ENCODE measurements around the gene AUH.

The AUH gene

GRCh38 chr9:91362051-91362611 is 413 bp upstream of the AUH start:
- H3K4me3 ChIP-seq (ENCODE audit: low read depth, low read length) = peak overlapping the region; percentile 8; the same call in 1 of the 2 replicates
- no peak for DNase-seq (ENCODE audit: low read depth)
- TF ChIP-seq CTCF (IDR thresholded peaks at IDR 0.05; ENCODE audit: low read depth, low read length, missing control alignments) = no peak

- no peak for TF ChIP-seq CTCF (IDR thresholded peaks at IDR 0.05; ENCODE audit: low read depth, low read length, missing control alignments)
- peak overlapping the region; percentile 86 for H3K4me3 ChIP-seq (ENCODE audit: low read depth, low read length)
- DNase-seq (ENCODE audit: low read depth) = no peak
These were observed 997 bp downstream of the AUH start for GRCh38 chr9:91360551-91361290.

- no peak for TF ChIP-seq CTCF (IDR thresholded peaks at IDR 0.05; ENCODE audit: low read depth, low read length, missing control alignments)
- H3K4me3 ChIP-seq (ENCODE audit: low read depth, low read length) = no peak overlapping the region; the same call in 1 of the 2 replicates
- no peak for DNase-seq (ENCODE audit: low read depth)
These were observed 1.8 kb downstream of the AUH start for GRCh38 chr9:91359734-91360470.

GRCh38 chr9:91359083-91359482 is 2.6 kb downstream of the AUH start:
- H3K4me3 ChIP-seq (ENCODE audit: low read depth, low read length) = no peak overlapping the region
- TF ChIP-seq CTCF (IDR thresholded peaks at IDR 0.05; ENCODE audit: low read depth, low read length, missing control alignments) = no peak
- DNase-seq (ENCODE audit: low read depth) = no peak

GRCh38 chr9:91354881-91355280 is 6.8 kb downstream of the AUH start:
- no peak for DNase-seq (ENCODE audit: low read depth)
- no peak for TF ChIP-seq CTCF (IDR thresholded peaks at IDR 0.05; ENCODE audit: low read depth, low read length, missing control alignments)
- no peak overlapping the region for H3K4me3 ChIP-seq (ENCODE audit: low read depth, low read length)

- no peak overlapping the region for H3K4me3 ChIP-seq (ENCODE audit: low read depth, low read length)
- DNase-seq (ENCODE audit: low read depth) = no peak
- no peak for TF ChIP-seq CTCF (IDR thresholded peaks at IDR 0.05; ENCODE audit: low read depth, low read length, missing control alignments)
These were observed 12.6 kb downstream of the AUH start for GRCh38 chr9:91349115-91349555.

Measured in GM12864 (cell line).